CD4-positive, alpha-beta T cell treated with Interleukin-1 beta for 1 hour (primary cell): ENCODE data around the gene ZNF407.

Experiments
- DNase-seq, 2 donors: peaks; one replicate each; pipeline ENCODE4 v3.0.0-alpha.2; 2020 to 2022

ZNF407 gene

GRCh38 chr18:75063615-75064512, 466.2 kb downstream of the ZNF407 start:
- no peak for DNase-seq

DNA sequence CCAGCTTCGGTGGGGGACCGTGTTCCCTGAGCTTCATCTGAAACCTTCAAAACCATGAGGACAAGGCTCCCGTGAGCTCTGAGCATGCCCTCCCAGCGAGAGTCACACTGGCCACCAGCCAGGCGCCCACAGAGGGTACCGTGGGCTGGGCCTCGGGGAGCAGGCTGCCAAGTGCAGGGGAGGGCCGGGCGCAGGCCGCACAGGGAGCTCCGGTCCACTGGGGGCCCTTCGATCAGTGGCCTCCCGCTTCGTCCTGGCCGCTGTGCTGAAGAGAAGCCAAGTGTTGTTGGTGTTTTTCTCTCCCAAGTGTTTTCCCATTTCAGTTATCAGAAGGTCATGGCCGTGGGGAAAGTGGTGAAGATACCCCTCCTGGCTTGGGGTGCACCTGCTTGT, 466.8 kb downstream of the ZNF407 start:
- no peak for DNase-seq

DNA sequence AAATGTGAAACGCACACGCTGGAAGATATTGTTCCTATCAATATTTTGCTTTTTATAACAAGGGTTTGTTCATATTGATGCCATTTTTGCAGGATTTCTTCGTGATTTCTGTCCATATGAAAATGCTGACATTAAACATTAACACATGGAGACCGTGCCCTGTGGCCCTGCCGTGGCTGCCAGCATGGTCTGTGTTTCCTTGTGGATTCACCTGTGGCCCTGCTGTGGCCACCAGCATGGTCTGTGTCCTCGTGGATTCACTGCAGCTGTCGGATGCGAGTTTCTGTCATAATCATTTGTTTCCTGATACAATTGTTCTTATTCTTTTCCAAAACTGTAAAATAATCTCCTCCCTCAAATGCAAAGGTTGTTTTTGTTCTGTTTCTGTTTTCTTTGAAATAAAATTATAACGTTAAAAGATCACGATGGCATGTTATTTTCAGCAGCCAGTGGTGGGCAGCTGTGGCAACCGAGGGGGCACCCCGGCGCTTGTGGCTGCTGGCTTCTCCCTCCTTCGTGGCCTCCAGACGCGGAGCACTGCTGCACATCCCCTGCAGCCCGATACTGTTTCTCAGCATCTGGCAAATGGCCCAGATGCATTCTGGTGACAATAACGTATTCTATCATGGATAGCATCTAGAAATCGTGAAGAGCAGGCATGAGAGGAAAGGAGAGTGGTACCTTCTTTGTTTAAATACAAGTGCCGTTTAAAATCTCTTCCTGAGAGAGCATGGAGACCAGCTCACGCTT, 467.8 kb downstream of the ZNF407 start:
- no peak for DNase-seq

DNA sequence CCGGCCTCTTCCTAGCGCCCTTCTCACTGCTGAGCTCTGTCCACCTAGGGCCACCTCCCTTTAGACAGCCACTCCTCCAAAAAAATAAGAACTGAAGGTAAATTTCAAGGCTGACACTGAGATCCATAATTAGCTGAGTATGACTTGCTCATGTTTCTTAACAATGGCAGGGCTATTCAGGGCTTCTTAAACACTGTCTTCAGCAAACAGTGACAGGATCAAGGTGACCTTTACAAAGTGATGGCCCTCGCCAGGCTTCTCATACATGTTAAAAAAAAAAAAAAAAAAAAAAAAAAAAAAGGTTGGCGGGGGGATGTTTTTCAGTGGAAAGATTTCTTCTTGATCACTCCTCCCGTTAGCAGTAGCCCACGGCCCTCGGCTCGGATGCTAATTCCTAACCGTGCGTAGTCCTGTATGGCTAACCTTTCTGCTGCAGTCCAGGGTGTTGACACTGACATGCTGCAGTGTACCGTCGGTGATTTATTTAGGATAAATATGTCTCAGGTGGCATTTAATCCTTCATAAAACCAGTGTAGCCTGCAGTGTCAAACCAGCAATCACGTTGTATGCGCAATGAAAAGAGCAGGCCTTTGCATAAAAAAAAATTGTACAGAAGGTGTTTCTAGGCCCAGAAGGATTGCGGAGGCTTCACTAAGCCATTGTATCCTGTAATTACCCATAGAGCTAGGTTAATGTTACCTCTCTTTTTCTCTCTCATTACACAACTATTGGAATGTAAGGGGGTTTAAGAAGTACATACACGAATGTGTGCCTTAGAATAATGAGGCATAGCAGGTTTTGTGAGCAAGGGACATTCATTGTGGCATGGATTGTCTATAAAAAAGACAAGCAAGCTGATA, 468.6 kb downstream of the ZNF407 start:
- DNase-seq = no peak

- DNase-seq = peak in 1 of 2 donors; percentile 29
These were observed 469.3 kb downstream of the ZNF407 start for GRCh38 chr18:75066936-75067335.

- DNase-seq = no peak
These were observed 470.5 kb downstream of the ZNF407 start for GRCh38 chr18:75067996-75068645.

- DNase-seq = no peak
These were observed 471.2 kb downstream of the ZNF407 start for GRCh38 chr18:75068682-75069435.

- DNase-seq = no peak
These were observed 472.6 kb downstream of the ZNF407 start for GRCh38 chr18:75070235-75070624.

DNA sequence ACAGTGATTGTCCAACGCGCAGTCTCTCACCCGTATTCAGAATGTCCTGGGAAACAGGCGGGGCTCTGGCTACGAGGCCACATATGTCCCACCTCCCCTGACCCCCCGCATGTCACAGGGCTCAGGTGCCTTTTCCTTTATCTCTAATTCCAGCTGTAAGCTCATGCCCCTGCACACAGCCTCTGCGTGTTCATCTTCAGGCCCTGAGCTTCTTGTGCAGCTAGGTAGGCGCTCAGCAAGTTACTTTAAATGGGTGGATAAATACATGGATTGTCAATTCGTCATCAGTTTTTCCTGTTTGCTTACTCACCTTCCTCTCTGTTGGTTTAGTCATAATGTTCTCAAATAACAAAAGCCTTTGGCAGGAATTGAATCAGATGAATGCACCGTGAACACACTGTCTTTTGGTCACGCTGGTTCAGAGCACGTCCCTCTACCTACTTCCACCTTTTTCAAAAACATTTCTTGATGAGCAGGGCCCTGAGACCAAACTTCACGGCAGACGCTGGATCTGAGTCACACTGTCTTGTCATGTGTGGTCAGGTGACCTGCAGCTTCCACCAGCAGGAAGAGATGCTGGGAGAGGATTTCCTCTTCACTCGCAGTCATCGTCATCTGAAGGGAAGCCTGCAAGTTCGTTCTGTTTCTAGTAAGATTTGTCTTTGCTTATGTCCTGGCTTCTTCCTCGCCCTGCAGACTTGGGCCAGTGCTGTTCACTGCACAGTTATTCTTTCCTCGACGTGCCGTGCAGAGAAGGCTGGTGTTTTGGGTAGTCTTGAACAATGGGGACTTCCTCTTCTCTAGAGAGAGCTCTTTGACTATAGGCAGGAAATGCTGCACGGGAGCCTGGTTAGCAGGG, 473.2 kb downstream of the ZNF407 start:
- peak; percentile 67 to 83 for DNase-seq

GRCh38 chr18:75071484-75071785, 473.8 kb downstream of the ZNF407 start:
- DNase-seq = no peak

GRCh38 chr18:75071866-75072671, 474.4 kb downstream of the ZNF407 start:
- DNase-seq = no peak

GRCh38 chr18:75072672-75073371, 475.2 kb downstream of the ZNF407 start:
- DNase-seq = no peak

DNA sequence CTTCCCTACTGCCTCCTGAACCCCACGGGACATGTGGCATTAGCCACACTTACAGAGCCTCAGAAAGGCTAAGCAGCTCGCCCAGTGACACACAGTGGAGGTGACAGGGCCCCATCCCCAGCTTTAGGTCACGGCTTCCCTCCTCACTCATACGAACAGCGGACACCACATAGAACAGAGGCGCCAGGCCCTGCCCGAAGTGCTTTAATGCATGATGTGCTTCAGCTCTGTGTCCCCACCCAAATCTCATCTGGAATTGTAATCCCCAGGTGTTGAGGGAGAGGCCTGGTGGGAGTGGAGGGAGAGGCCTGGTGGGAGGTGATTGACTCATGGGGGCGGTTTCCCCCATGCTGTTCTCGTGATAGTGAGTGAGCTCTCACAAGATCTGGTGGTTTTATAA, 476.0 kb downstream of the ZNF407 start:
- DNase-seq = no peak

DNA sequence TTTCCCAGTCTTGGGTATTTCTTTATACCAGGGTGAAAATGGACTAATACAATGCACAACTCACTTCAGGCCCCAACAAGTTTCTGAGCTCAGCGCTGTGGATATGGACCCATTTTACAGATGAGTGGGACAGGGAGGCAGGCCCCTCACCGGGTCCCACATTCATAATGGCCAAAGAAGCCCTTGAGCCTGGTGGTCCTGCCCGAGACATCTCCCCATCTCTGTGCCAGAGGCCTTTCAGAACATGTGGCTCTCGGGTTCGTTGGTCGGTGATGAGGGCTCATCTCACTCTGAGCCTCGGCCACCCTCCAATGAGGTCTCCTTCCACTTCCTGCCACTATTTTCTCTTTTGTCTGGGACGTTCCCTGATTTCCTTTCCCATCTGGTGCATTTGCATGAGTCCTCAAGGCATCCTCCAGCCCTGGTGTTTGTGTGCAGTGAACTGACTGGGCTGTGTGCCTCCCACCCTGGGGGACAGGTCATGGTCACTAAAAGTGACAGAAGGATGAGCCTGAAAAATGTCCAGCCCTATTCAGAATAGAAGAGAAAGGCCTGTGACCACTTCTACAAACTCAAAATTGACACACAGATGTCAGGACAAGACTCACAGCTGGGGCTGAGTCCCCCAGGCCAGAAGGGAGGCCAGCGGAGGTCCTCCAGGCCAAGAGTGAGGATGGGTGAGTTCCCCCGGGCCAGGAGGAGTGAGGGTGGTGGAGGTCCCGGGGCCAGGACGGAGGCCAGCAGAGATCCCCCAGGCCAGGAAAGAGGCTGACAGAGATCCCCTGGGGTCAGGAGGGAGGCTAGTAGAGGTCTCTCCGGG, 476.7 kb downstream of the ZNF407 start:
- DNase-seq = no peak

DNA sequence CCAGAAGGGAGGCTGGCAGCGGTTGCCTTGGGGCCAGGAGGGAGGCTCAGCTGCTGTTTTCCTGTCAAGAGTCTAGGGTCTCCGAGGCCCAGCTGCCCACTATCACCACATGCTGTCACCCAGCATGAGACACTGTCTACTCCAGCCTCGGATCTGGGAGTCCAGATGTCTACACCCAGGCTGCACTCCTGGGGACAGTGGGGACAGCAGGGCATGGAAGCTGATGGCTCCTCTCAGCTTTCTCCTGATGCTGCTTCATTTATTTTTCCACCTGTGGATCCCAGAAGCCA, 477.3 kb downstream of the ZNF407 start:
- no peak for DNase-seq

DNA sequence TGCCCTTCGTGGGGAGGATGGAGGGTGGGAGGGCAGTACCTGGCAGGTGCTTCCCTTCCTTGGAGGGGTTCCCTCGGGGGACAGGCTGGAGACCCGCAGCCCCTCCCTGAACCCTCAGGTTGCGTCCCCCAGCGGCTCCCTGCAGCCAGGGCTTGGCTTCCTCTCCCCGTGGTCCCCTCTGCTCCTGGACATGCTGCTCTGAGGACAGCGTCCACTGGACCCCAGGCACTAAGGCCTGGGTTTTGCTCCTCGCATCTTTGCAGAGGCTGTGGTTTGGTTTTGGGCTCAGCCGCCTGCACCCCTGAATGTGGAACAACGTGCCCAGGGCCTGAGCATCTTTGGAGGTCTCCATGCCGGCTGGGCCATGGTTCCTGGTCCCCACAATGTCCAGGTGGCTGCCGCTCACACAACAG, 477.8 kb downstream of the ZNF407 start:
- DNase-seq = no peak

DNA sequence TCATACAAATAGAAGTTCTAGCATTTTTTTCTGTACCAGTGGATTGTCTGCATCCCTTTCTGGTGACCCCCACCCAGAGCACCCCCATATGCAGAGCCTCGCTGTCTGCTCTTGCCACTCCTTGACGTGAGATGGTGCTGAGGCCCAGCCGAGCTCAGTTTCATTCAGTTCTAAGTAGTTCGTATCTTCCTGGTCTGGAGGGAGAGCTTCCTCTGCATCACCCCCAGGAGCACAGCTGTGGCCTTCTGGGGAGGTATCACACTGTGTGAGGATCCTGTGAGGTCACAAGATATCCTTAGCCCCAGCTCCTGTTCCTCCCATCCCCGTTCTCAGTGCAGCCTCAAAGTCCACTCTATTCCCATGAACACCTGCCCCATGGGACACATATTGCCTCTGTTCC, 478.6 kb downstream of the ZNF407 start:
- DNase-seq = no peak

DNA sequence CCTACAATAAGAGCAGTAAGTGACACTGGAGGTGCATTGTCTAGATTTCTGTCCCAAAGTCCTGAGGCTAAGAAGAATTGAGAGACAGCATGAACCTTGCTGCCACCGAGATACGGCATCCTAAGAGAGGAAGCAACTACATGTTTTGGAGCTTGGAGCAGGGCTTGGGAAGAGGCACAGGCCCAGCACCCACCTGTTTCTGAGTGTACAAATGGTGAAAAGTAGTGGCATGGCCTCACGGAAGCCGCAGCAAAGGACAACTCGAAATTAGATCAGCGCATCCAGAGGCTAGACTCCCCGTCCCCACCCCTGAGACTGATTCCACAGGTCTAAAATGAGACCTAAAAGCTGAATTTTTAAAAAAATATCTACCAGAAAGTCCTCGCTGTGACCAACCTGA, 483.8 kb downstream of the ZNF407 start:
- DNase-seq = no peak

- DNase-seq = no peak
These were observed 485.5 kb downstream of the ZNF407 start for GRCh38 chr18:75083131-75083530.
